ENCODE results near the gene NUP43.

DNA sequence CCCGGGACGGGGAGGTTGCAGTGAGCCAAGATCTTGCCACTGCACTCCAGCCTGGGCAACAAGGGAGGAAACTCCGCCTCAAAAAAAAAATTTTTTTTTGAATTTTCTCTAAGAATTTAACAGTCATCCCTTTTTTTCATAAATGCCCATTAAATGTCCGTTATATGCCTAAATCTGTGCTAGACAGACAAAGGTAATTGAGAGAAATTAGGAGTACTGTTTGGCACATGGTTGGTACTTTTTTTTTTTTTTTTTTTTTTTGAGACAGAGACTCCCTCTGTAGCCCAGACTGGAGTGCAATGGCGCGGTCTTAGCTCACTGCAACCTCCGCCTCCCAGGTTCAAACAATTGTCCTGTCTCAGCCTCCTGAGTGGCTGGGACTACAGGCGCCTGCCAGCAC, 4.9 kb upstream of the NUP43 start:
- TF ChIP-seq, protein P1, sequence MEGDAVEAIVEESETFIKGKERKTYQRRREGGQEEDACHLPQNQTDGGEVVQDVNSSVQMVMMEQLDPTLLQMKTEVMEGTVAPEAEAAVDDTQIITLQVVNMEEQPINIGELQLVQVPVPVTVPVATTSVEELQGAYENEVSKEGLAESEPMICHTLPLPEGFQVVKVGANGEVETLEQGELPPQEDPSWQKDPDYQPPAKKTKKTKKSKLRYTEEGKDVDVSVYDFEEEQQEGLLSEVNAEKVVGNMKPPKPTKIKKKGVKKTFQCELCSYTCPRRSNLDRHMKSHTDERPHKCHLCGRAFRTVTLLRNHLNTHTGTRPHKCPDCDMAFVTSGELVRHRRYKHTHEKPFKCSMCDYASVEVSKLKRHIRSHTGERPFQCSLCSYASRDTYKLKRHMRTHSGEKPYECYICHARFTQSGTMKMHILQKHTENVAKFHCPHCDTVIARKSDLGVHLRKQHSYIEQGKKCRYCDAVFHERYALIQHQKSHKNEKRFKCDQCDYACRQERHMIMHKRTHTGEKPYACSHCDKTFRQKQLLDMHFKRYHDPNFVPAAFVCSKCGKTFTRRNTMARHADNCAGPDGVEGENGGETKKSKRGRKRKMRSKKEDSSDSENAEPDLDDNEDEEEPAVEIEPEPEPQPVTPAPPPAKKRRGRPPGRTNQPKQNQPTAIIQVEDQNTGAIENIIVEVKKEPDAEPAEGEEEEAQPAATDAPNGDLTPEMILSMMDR (IDR thresholded peaks at IDR 0.05; ENCODE audit: insufficient read depth, low read length, poor library complexity, severe bottlenecking) = no peak
- TF ChIP-seq EZH2phosphoT487 (conservative IDR thresholded peaks at IDR 0.05; ENCODE audit: low read length) = no peak

All from SU-DHL-6 (cell line).